ENCODE results near the gene LRWD1.

DNA sequence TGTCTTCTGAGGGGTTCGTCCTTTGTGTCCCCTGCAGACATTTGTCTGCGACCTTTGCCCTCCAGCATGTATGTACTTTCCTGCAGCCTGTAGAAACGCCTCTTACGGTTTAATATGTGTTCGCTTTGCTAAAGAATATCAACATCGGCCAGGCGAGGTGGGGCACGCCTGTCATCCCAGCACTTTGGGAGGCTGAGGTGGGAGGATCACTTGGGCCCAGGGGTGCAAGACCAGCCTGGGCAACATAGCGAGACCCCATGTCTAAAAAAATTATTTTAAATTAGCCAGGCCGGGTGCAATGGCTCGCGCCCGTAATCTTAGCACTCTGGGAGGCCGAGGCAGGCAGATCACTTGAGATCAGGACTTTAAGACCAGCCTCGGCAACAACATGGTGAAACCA, 15.6 kb upstream of the LRWD1 start:
- no peak for TF ChIP-seq CTCF (IDR thresholded peaks at IDR 0.05)
- TF ChIP-seq POLR2A (IDR thresholded peaks at IDR 0.05), result no peak

All from heart left ventricle (tissue), 13 donors.